Naive thymus-derived CD4-positive, alpha-beta T cell (primary cell): ENCODE results near the gene NUP205. TPM values are rescaled to one million over a fixed set of nuclear protein-coding genes. Genes with fewer than 3 reads are reported as not detected.

Source experiments
- ATAC-seq: fragments of 150-1000 bp; cut with Tn5 transposase; 2 replicates; pipeline ENCODE4 v1.10.0; 2021; ENCODE audit warnings: mild to moderate bottlenecking, moderate library complexity
- CTCF ChIA-PET: fragments of 350-600 bp; sonication (Branson Sonifier 250); formaldehyde crosslinking; loops from one replicate; lab custom pipeline; 2021; ENCODE audit warnings: antibody characterized with exemption; lab: Charles Lee
- POLR2A ChIA-PET: fragments of 350-600 bp; sonication (Branson Sonifier 250); formaldehyde crosslinking; loops from one replicate; lab custom pipeline; 2021; ENCODE audit warnings: antibody characterized with exemption, inconsistent platforms; lab: Charles Lee
- DNase-seq, 9 donors: peaks; one replicate each; pipeline versions ENCODE4 v3.0.0 to v3.0.0-alpha.2; 2020 to 2022; ENCODE audit warnings: mixed read lengths in 1 of 9
- H3K27ac ChIP-seq: one replicate; pipeline ENCODE4 v1.7.0; 2013; ENCODE audit warnings: mild to moderate bottlenecking, low read depth, low read length, moderate library complexity
- H3K27me3 ChIP-seq, 2 donors: one replicate each; pipeline ENCODE4 v1.7.0; 2013; ENCODE audit warnings: low read length in 2 of 2, mild to moderate bottlenecking in 2 of 2, moderate library complexity in 2 of 2; ENCODE audit not compliant: control insufficient read depth in 2 of 2, insufficient read depth in 2 of 2
- H3K36me3 ChIP-seq, 3 experiments: 1 replicate in 2 of 3; 2 replicates in 1 of 3; pipeline ENCODE4 v1.7.0; 2013; ENCODE audit warnings: low read length in 3 of 3, mild to moderate bottlenecking in 3 of 3, moderate library complexity in 1 of 3; ENCODE audit not compliant: insufficient read depth in 3 of 3, control insufficient read depth in 2 of 3
- H3K4me1 ChIP-seq, 2 donors: one replicate each; pipeline ENCODE4 v1.7.0; 2013; ENCODE audit warnings: low read length in 2 of 2, mild to moderate bottlenecking in 2 of 2, moderate library complexity in 1 of 2; ENCODE audit not compliant: control insufficient read depth in 2 of 2, insufficient read depth in 2 of 2
- H3K4me3 ChIP-seq: 2 replicates; pipeline ENCODE4 v1.7.0; 2013; ENCODE audit warnings: mild to moderate bottlenecking, low read length
- H3K9me3 ChIP-seq, 3 experiments: 1 replicate in 2 of 3; 2 replicates in 1 of 3; pipeline ENCODE4 v1.7.0; 2013; ENCODE audit warnings: low read length in 3 of 3; ENCODE audit not compliant: control insufficient read depth in 2 of 3
- H3K27ac Mint-ChIP-seq, 9 donors: one replicate each; pipeline ENCODE4 v1.8.0; 2020 to 2022; ENCODE audit warnings: mixed read lengths in 9 of 9, mild to moderate bottlenecking in 8 of 9, moderate library complexity in 5 of 9, inconsistent platforms in 2 of 9
- H3K27me3 Mint-ChIP-seq, 5 donors: one replicate each; pipeline ENCODE4 v1.8.0; 2021 to 2022; ENCODE audit warnings: mixed read lengths in 5 of 5, mild to moderate bottlenecking in 1 of 5
- H3K36me3 Mint-ChIP-seq, 5 donors: one replicate each; pipeline ENCODE4 v1.8.0; 2020 to 2022; ENCODE audit warnings: mixed read lengths in 5 of 5, mild to moderate bottlenecking in 3 of 5, inconsistent platforms in 1 of 5
- H3K4me1 Mint-ChIP-seq, 7 donors: one replicate each; pipeline ENCODE4 v1.8.0; 2020 to 2022; ENCODE audit warnings: mixed read lengths in 7 of 7, mild to moderate bottlenecking in 3 of 7, inconsistent platforms in 1 of 7
- H3K4me3 Mint-ChIP-seq, 10 donors: one replicate each; pipeline ENCODE4 v1.8.0; 2020 to 2022; ENCODE audit warnings: mild to moderate bottlenecking in 10 of 10, mixed read lengths in 10 of 10, moderate library complexity in 6 of 10, inconsistent platforms in 2 of 10
- H3K9me3 Mint-ChIP-seq, 11 donors: one replicate each; pipeline ENCODE4 v1.8.0; 2020 to 2022; ENCODE audit warnings: mixed read lengths in 11 of 11, mild to moderate bottlenecking in 4 of 11, inconsistent platforms in 1 of 11, moderate library complexity in 1 of 11
- intact Hi-C, 2 donors: fragments of 100-400 bp; cut with micrococcal nuclease; formaldehyde crosslinking; loops; one replicate each; pipeline ENCODE4 v1.15.1; 2023
- polyA plus RNA-seq, 2 donors: library from polyadenylated mRNA; unstranded; fragments of 300-500 nt; fragmentation: Illumina TruSeq; gene quantifications; one replicate each; pipeline ENCODE4 v1.2.3, GENCODE V29; 2021
- total RNA-seq, 6 experiments: library from RNA in 5 of 6; stranded (reverse) in 5 of 6; gene quantifications; 1 replicate in 5 of 6; 2 replicates in 1 of 6; pipeline ENCODE4 v1.2.3 and lab custom pipeline; 2021 to 2026

NUP205 gene
- total and polyA plus RNA-seq, 7 experiments from 2014 or later: 22.9 to 88.8 (median 54.3) TPM

DNA sequence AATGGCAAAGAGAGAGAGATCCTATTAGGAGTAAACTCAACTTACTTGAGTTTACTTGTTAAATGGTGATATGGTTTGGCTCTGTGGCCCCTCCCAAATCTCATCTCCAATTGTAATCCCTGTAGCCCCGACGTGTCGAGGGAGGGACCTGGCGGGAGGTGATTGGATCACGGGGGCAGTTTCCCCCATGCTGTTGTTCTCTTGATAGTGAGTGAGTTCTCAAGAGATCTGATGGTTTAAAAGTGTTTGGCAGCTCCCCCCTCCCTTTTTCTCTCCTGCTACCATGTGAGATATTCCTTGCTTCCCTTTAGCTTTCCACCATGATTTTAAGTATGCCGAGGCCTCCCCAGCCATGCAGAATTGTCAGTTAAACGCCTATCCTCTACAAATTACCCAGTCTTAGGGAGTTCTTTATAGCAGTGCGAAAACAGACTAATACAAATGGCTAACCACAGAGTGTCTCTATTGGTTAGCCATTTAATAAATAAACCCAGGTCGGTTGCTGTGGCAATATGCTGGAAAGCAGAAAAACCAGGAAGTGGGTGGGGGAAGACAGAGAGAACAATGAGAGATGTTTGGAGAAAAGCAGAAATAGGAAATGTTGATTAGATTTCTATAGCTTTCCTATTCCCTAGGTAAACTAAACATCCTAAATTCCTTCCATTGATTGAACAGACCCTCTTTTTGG is 101.6 kb downstream of the NUP205 start:
- Histone ChIP-seq H3K27me3 (no peaks in the 10 kb centered on the region), H3K27ac (no peak overlapping the region)
- POLR2A ChIA-PET: interaction anchor here (1.1 kb wide), 1 partner anchor 351 kb away, joined by 3 read pairs; no protein-coding TSS in a partner anchor

DNA sequence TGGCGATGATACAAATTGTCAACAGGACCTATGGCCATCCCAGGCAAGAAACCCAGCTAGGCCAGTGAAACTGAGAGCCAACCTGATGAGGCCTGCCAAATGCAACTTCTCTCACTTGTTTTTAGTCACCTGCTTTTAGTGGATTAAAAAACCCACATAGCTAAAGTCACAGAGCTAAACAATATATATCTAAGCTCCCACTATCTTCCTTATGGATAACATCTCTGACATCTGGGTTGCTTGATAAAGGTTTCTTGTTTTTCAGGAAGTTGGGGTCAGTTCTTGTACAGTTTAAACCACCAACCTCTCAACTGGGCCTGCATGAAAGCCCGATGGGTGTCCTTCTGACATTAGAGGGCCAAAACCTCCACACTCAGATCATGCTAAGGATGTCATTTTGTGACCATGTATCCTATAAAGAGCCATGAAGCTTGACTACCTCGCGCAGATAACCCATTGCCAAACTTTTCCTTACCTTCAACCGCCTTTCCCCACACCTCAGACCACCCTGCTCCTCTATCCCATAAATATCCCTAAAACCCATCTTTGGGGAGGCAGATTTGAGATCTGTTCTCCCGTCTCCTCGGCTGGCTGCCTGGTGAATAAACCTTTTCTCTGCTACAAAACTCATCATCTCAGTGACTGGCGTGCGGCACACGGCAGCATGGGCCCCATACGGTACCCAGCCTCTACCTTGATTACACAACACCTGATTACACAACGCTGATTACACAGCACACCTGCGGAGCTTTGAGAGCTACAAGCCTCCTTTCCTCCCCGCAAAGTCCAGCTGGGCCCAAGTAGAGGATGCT is 103.8 kb downstream of the NUP205 start:
- H3K4me3 Mint-ChIP-seq: peak overlapping the region; percentile 86 to 98 (median 94)
- intact Hi-C loops: loop anchor here (1.0 to 10.0 kb wide), 11 partner anchors 21 to 1344 kb away; partner anchors contain the start of genes AKR1B1 (in 2 of the 2), CNOT4 (in 2 of the 2), MTPN (in 2 of the 2) and NUP205 (in 2 of the 2)
- Histone ChIP-seq H3K27me3 (no peaks in the 10 kb centered on the region), H3K36me3 (peaks cover 0 to 3% (median 0%) of the 10 kb centered on the region in 3 experiments), H3K9me3 (no peaks in the 10 kb centered on the region), H3K4me1 (peaks cover 6 to 15% of the 10 kb centered on the region in 2 donors), H3K4me3 (peak overlapping the region; percentile 91), H3K27ac (peak overlapping the region; percentile 82)
- peaks cover 31 to 44% (median 37%) of the 10 kb centered on the region in 7 donors for H3K4me1 Mint-ChIP-seq
- ChIA-PET CTCF (interaction anchor here (0.8 to 2.0 kb wide), 4 partner anchors 12 to 349 kb away, joined by 3 to 8 read pairs (median 6); no protein-coding TSS in a partner anchor), POLR2A (interaction anchor here (0.7 to 2.7 kb wide), 9 partner anchors 11 to 321 kb away, joined by 3 to 11 read pairs (median 5); partner anchors contain the start of gene CNOT4)
- H3K27ac Mint-ChIP-seq: peak overlapping the region; percentile 80 to 95 (median 89)
- DNase-seq (no peak), ATAC-seq (peak; percentile 4)
- H3K27me3 Mint-ChIP-seq: no peaks in the 10 kb centered on the region
- peaks cover 0 to 7% (median 0%) of the 10 kb centered on the region in 11 donors for H3K9me3 Mint-ChIP-seq
- H3K36me3 Mint-ChIP-seq: peaks cover 0 to 13% (median 5%) of the 10 kb centered on the region in 5 donors

More for the DNA sequence above, 101.6 kb downstream of the NUP205 start:
- H3K4me1 ChIP-seq: peaks cover 6 to 15% of the 10 kb centered on the region in 2 donors
- peaks cover 0 to 7% (median 0%) of the 10 kb centered on the region in 11 donors for H3K9me3 Mint-ChIP-seq
- ATAC-seq: no peak
- H3K4me3 Mint-ChIP-seq: no peak overlapping the region
- CTCF ChIA-PET: interaction anchor here (1.0 to 1.6 kb wide), 2 partner anchors 15 to 26 kb away, joined by 3 read pairs; no protein-coding TSS in a partner anchor
- DNase-seq: no peak
- no peaks in the 10 kb centered on the region for H3K27me3 Mint-ChIP-seq
- peaks cover 0 to 8% (median 0%) of the 10 kb centered on the region in 5 donors for H3K36me3 Mint-ChIP-seq
- no peaks in the 10 kb centered on the region for H3K9me3 ChIP-seq
- intact Hi-C loops: no loop called here
- peaks cover 12 to 22% (median 19%) of the 10 kb centered on the region in 7 donors for H3K4me1 Mint-ChIP-seq
- H3K27ac Mint-ChIP-seq: no peak overlapping the region
- H3K4me3 ChIP-seq: no peak overlapping the region
- peaks cover 0 to 3% (median 0%) of the 10 kb centered on the region in 3 experiments for H3K36me3 ChIP-seq

DNA sequence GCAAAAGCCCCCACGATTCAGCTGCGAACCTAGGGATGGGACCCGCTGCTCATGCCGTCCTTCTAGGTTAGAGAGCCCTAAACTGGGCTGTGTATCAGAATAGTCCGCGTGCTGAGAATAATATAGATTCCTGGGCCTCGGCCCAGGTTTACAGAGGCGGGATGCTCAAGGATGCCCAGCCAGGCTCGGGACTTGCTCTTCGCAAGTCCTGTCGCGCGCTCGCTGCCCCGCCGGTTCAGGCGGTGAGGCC is 104.3 kb downstream of the NUP205 start:
- peaks cover 0 to 16% (median 7%) of the 10 kb centered on the region in 5 donors for H3K36me3 Mint-ChIP-seq
- Histone ChIP-seq H3K27me3 (no peaks in the 10 kb centered on the region), H3K4me3 (peak overlapping the region; percentile 91), H3K4me1 (peaks cover 6 to 15% of the 10 kb centered on the region in 2 donors), H3K27ac (peak overlapping the region; percentile 82), H3K36me3 (peaks cover 0 to 3% (median 0%) of the 10 kb centered on the region in 3 experiments), H3K9me3 (no peaks in the 10 kb centered on the region)
- DNase-seq (no peak), ATAC-seq (peak; percentile 10)
- peaks cover 32 to 49% (median 43%) of the 10 kb centered on the region in 7 donors for H3K4me1 Mint-ChIP-seq
- H3K27me3 Mint-ChIP-seq: no peaks in the 10 kb centered on the region
- POLR2A ChIA-PET: interaction anchor here (0.7 to 2.7 kb wide), 10 partner anchors 10 to 321 kb away, joined by 3 to 11 read pairs (median 4); partner anchors contain the start of gene CNOT4
- H3K9me3 Mint-ChIP-seq: peaks cover 0 to 7% (median 0%) of the 10 kb centered on the region in 11 donors
- CTCF ChIA-PET: interaction anchor here (0.8 to 2.0 kb wide), 4 partner anchors 11 to 348 kb away, joined by 3 to 8 read pairs (median 6); no protein-coding TSS in a partner anchor
- H3K27ac Mint-ChIP-seq: peak overlapping the region; percentile 47 to 95 (median 89)
- H3K4me3 Mint-ChIP-seq: peak overlapping the region; percentile 86 to 98 (median 94)
- intact Hi-C loops: loop anchor here (1.0 to 10.0 kb wide), 11 partner anchors 21 to 1345 kb away; partner anchors contain the start of genes AKR1B1 (in 2 of the 2), CNOT4 (in 2 of the 2), MTPN (in 2 of the 2) and NUP205 (in 2 of the 2)

DNA sequence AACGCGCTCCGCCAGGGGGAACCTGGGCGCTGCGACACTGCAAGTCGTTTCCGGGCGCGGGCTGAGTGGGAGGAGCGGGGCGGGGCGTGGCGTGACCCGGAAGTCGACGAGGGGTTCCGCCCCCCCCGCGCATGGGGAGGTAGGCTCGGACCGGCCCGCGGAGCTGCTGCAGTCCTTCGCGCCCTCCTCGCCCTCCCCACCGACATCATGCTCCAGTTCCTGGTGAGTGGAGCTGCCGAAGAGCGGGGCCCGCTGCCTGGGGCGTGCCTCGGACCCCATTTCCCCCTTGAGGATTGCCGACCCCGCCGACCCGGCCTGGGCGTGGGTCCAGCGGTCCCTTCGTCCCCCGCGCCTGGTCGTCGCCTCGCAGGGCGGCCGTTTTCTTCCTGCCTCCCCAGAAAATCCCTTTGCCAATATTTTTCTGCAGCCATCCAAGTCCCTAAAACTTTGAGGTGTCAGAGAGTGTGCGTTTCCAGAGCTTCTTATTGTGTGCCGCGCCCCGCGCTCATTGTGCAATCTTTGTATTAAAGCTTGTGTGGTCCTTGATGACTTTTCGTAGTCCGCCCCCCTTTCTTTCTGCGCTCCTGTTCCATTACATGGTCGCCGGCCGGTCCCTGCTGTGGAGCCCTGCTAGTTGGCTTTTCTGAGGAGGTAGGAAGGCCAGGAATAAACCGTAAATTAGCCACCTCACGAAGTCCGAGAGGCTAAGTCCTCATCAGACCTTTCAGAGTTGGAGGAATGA is 104.8 kb downstream of the NUP205 start, which contains the start of gene STMP1:
Gene STMP1, plus strand, starts transcription at position 142 of the 742 bp plus-strand sequence.
- H3K27ac ChIP-seq: peak within 1 kb of the TSS; percentile 82
- POLR2A ChIA-PET: interaction anchor here (1.0 to 2.7 kb wide), 9 partner anchors 9 to 319 kb away, joined by 3 to 11 read pairs (median 5); partner anchors contain the start of gene CNOT4
- CTCF ChIA-PET: interaction anchor here (1.2 to 2.0 kb wide), 3 partner anchors 11 to 348 kb away, joined by 5 to 8 read pairs (median 6); no protein-coding TSS in a partner anchor
- Mint-ChIP-seq H3K27me3 (no peaks in the 10 kb centered on the region), H3K4me1 (peaks cover 32 to 49% (median 43%) of the 10 kb centered on the region in 7 donors), H3K9me3 (peaks cover 0 to 7% (median 0%) of the 10 kb centered on the region in 11 donors), H3K4me3 (peak within 1 kb of the TSS; percentile 86 to 98 (median 94)), H3K36me3 (peaks cover 0 to 16% (median 7%) of the 10 kb centered on the region in 5 donors), H3K27ac (peak within 1 kb of the TSS; percentile 80 to 95 (median 93))
- DNase-seq (peak; percentile 89 to 97 (median 94)), ATAC-seq (peak; percentile 99)
- H3K4me1 ChIP-seq: peaks cover 6 to 15% of the 10 kb centered on the region in 2 donors
- H3K9me3 ChIP-seq: no peaks in the 10 kb centered on the region
- peaks cover 0 to 3% (median 0%) of the 10 kb centered on the region in 3 experiments for H3K36me3 ChIP-seq
- H3K4me3 ChIP-seq: peak within 1 kb of the TSS; percentile 91
- intact Hi-C loops: loop anchor here (1.0 to 10.0 kb wide), 11 partner anchors 20 to 1345 kb away; partner anchors contain the start of genes AKR1B1 (in 2 of the 2), CNOT4 (in 2 of the 2), MTPN (in 2 of the 2) and NUP205 (in 2 of the 2)
- no peaks in the 10 kb centered on the region for H3K27me3 ChIP-seq

DNA sequence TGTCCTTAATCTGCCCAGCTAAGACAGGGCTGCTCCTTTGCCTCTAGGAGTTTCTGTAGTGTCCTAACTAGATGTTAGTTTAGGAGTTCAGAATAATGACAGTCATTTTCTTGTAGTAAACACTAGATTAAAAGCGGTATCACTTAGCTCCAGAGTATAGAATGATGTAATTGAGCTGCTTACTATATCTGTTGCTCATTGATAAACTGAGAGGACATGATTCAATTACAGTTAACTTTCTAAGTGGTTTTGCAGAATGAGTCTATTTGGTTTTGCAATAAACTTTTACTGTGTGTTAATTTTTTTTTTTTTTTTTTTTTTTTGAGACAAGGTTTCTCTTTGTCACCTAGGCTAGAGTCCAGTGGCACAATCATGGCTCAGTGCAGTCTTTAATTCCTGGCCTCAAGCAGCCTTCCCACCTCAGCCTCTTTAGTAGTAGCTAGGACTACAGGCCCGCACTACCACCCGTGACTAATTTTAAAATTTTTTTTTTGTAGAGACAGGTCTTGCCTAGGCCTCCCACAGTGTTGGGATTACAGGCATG is 106.4 kb downstream of the NUP205 start:
- Histone ChIP-seq H3K9me3 (no peaks in the 10 kb centered on the region), H3K27ac (no peak overlapping the region), H3K4me3 (no peak overlapping the region), H3K27me3 (no peaks in the 10 kb centered on the region), H3K4me1 (peaks cover 6 to 15% of the 10 kb centered on the region in 2 donors), H3K36me3 (peaks cover 0 to 3% (median 0%) of the 10 kb centered on the region in 3 experiments)
- intact Hi-C loops: loop anchor here (5.0 to 10.0 kb wide), 2 partner anchors 1207 to 1209 kb away; partner anchors contain the start of gene AKR1B1 (in 2 of the 2)
- Mint-ChIP-seq H3K4me3 (peak overlapping the region; percentile 67 to 98 (median 77)), H3K9me3 (peaks cover 0 to 7% (median 0%) of the 10 kb centered on the region in 11 donors), H3K27ac (peak overlapping the region in 5 of 9 donors; percentile 24 to 85 (median 75)), H3K36me3 (peaks cover 5 to 21% (median 11%) of the 10 kb centered on the region in 5 donors), H3K4me1 (peaks cover 35 to 65% (median 57%) of the 10 kb centered on the region in 7 donors), H3K27me3 (no peaks in the 10 kb centered on the region)
- ChIA-PET CTCF (interaction anchor here (0.6 to 0.7 kb wide), 2 partner anchors 17 to 20 kb away, joined by 3 read pairs; no protein-coding TSS in a partner anchor), POLR2A (interaction anchor here (0.9 to 2.7 kb wide), 2 partner anchors 35 to 312 kb away, joined by 3 to 11 read pairs; no protein-coding TSS in a partner anchor)
- no peak for DNase-seq
- no peak for ATAC-seq
